GM21825 (cell line): ENCODE data around the gene MRPS17.
A peak's percentile ranks its signal among the peaks of the same experiment; 100 is the strongest.
"Not testable (repeated sequence)": the region's sequence is repeated elsewhere in the genome, so short reads cannot be mapped to it uniquely, and the experiment has no call there.

Experiments used
- ATAC-seq: cut with Tn5 transposase; IDR thresholded peaks from one replicate; pipeline ENCODE4 v1.9.1; 2021; ENCODE audit warnings: mild to moderate bottlenecking, moderate library complexity; ENCODE audit not compliant: unreplicated experiment

Gene MRPS17

DNA sequence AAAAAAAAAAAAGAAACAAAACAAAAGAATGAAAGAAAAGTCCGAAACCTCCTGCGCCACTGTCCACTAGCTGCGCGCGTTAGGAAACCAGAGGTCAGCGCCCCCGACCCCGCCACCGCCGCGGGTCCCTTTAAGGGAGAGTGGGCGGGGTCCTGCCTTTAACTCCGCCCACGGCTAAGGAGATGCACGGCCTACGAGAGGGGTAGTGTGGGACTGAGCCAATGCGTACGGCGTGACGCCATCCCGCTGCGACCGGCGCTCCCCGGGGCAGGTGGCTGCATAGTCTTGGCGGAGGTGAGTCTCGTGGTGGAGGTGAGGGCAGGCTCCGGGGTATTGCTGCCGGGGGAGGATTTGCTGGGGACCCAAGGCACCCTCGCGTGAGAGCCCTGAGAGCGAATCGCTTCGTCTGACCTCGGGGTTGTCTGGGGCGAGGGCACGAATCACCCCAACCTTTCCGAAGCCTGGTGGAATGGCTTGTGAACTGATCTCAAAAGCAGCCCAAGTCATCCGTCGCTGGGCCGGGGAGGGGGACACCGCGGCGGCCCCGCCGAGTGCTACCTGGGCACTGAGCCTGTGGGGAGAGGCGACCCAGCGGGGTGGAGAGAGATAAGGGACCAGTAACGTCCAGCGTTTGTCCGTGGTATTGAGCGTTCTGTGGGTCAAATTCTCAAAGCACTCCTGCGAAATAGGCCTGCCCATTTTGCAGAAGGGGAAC lies at the start of gene MRPS17:
Gene MRPS17 (plus strand): TSS at position 241 of the 715 bp plus-strand sequence. CDS start 1,319 bp downstream, outside the sequence.
- peak; percentile 100 for ATAC-seq

DNA sequence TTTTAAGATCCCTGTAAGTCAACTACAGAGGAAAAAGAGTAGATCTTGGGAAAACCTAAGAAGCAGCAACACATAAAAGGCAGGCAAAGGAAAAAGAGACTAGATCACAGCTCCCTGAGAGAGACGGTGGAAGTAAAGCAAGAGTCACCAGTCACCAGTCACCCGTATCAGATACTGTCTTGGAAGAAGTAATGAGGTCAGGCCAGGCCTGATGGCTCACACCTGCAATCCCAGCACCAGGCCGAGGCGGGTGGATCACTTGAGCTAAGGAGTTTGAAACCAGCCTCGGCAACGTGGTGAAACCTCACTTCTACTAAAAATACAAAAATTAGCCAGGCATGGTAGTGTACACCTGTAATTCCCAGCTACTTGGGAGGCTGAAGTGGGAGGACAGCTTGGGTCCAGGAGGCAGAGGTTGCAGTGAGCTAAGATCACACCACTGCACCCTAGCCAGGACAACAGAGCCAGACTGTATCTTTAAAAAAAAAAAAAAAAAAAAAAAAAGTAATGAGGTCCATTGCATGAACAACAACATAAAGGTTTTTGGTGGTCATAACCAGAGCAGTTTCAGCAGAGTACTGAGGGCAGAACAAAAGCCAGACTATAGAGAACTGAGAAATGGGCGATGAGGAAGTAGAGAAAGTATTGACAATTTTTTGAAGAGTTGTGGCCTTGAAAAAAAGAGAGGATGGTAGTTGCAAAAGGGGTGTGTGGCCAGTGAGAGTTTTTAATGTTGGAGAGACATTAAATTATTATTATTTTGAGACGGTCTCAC lies 47.5 kb upstream of the MRPS17 start:
- ATAC-seq = peak; percentile 94

DNA sequence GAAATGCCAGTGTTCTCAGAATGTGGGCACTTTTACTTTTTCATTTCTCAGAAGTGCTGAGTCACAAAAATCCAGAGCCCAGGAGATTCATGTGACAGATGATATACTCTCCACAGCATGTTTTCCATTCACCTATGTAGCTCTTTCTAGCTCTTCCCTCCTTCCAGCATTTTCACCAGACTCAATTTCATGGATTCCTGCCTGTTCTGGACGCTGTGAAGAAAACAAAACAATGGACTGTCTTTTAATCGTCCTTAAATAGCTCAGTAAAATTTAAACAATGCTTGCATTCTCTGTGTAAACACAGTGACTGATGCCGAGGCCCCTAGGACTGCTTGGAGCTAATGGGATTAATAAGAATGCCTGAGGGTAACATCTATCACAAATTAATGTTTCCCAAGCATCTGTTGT lies 38.9 kb upstream of the MRPS17 start:
- ATAC-seq = no peak

GRCh38 chr7:55917771-55918170 lies 33.9 kb upstream of the MRPS17 start:
- ATAC-seq = no peak

DNA sequence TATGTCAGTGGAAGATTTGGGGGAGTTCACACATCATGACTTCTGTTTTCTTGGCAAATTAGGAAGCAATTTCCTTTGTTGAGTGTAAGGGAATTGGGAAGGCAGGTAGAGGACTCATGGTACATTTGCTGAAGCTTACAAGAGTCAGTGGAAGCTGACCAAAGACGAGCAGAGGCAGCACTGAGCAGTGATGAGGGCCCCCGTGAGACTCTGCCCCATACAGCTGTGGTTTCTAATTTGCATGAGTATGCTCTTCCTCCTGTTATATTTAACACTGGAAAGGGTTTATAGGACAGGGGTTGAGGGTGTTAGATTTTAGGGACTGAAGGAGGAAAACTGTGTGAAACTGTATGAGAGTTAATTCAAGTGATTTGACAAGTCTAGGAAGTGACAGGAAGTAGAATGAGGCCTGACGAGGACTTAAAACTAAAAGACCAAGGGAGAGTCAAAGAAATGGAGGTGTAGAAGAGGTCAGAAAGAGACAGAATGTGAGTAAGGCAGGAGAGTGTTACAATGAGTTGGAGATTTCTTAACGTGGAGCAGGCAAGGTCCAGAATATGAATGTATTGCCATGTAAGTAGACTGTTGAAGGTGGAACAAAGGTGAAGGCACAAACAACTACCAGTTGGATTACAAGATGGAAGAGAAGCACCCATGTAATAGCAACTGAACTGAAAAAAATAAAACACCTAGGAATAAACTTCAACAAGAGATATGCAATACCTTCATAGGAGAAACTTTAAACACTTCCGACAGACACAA lies 23.5 kb upstream of the MRPS17 start:
- ATAC-seq = no peak

DNA sequence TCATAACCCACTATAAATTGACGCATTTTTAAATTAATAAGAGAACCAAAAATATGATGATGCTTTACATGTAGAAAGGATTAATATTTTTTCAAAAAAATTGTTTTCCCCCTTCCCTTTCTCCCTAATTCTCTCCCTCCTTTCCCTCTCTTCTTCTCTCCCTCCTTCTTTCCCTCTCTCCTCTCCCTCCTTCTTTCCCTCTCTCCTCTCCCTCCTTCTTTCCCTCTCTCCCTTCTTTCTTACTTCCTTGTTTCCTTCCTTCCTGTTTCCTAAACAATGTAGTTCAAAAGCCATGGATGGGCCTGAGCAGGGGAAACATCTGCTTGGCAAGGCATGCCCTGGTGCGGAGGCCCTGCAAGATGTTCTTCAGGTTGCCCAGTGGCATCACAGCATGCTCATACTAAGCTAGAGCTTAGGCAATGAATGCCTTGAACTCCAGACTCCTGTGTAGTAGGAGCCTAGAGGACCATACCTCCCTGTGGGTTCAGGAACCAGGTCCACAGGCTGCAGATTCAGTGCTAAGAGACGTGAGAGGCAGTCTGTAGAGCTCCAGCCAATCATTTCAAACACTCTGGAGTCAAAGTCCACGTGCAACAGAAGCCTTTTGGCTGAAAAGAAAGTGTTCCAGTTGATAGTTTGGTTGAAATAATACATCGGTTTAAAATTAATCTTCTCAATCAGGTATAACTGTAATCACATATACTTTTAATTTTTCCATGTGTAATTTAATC lies 20.1 kb upstream of the MRPS17 start:
- ATAC-seq = no peak

- ATAC-seq = no peak
Measured at GRCh38 chr7:55939514-55940123, 12.1 kb upstream of the MRPS17 start.

DNA sequence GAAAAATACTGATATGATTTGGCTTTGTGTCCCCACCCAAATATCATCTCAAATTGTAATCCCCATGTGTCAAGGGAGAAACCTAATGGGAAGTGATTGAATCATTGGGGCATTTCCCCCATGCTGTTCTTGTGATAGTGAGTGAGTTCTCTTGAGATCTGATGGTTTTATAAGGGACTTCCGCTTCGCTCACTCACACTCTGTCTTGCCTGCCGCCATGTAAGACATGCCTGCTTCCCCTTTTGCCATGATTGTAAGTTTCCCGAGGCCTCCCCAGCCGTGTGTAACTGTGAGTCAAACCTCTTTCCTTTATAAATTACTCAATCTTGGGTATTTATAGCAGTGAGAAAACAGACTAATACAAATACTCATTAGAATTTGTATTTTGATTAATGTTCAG lies 5.1 kb upstream of the MRPS17 start:
- no peak for ATAC-seq

- ATAC-seq = not testable (repeated sequence)
Measured at GRCh38 chr7:55952352-55952671, 635 bp downstream of the MRPS17 start.

- no peak for ATAC-seq
Measured at GRCh38 chr7:55953707-55954475, 2.2 kb downstream of the MRPS17 start.

DNA sequence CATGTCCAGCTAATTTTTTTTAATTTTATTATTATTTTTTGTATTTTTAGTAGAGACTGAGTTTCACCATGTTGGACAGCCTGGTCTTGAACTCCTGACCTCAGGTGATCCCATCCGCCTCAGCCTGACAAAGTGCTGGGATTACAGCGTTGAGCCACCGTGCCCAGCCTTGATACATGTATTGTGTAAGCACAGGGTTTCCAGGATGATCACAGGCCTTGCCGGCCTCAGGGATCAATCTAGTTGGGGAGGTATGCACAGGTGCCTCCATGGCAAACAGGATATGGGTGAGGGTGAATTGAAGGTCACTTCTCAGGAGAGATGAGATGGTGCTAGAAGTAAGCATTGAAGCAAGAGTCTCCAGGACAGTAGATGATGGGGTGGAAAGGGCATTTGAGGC lies 5.5 kb downstream of the MRPS17 start:
- ATAC-seq = no peak

GRCh38 chr7:55962014-55962413 lies 10.3 kb downstream of the MRPS17 start:
- no peak for ATAC-seq

DNA sequence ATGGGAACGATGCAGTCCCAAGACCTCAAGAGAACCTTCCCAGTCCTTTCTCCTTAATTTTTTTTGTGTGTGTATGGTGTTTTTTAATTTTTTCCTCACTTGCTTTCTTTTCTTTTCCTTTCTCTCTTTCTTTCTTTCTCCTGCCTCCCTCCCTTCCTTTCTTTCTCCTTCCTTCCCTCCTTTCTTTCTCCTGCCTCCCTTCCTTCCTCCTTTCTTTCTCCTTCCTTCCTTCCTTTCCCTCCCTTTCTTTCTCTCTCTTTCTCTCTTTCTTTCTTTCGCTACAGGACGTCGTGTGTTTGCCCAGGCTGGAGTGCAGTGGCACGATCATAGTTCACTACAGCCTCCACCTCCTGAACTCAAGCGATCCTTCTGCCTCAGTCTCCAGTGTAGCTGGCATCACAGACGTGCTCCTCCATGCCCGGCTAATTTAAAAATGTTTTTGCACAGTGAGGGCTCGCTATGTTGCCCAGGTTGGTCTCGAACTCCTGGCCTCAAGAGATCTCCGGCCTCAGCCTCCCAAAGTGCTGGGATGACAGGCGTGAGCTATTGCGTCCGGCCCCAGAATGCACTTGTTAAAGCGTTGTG lies 12.0 kb downstream of the MRPS17 start:
- no peak for ATAC-seq

DNA sequence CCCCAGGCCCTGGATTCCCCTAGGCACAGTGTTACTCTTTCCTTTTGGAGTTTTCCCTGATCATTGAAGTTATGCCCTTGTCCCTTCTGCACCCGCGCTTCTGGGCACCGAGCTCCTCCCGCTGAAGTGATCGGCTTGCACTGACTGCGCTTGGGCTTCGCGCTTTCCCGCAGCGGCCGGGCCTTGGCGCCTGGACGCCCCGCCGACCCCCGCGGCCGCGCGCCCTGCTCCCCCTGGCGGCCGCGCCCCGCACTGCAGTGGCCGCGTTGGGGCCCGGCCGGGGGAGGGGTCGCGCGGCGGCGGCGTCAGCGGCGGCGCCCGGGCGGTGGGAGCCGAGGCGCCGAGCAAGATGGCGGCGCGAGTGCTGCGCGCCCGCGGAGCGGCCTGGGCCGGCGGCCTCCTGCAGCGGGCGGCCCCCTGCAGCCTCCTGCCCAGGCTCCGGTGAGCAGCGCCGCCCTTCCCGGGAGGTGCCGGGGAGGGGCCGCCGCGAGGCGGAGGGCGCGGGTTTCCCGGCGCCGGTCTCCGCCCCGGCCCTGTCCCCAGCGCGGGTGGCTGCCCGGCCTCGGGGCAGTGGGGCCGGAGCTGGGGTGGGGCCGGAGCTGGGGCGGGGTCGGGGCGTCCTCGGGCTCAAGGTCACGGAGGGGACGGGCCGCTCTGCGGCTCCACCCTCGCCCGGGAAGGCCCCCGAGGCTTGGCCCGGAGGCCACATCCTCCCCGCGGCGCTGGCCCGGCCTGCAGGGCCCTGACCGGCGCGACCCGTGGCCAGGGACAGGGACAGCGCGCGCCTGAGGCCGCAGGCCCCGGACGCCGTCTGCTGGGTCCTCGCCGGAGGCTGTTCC lies 12.8 kb downstream of the MRPS17 start, which contains the start of gene NIPSNAP2:
Gene NIPSNAP2 (plus strand): TSS at position 325 of the 839 bp plus-strand sequence. CDS start 25 bp downstream, at position 350.
- ATAC-seq = peak; percentile 77

DNA sequence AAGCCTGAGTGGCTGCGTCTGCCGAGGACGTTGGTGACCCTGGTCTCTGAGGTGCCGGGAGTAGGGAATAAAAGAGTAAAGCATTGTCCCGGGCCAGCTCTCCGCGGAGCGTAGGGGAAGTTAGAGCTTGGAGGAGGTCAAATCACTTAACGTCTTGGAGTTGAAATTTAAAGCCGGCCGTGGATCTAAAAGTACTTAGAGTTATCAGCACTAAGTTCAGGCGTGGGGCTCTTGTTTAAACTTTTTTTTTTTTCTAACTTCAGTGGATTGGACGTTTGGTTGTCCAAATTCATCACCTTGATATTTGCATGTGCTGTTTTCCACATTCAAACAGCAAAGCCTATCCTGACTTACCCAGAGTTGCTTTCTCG lies 13.4 kb downstream of the MRPS17 start:
- no peak for ATAC-seq

DNA sequence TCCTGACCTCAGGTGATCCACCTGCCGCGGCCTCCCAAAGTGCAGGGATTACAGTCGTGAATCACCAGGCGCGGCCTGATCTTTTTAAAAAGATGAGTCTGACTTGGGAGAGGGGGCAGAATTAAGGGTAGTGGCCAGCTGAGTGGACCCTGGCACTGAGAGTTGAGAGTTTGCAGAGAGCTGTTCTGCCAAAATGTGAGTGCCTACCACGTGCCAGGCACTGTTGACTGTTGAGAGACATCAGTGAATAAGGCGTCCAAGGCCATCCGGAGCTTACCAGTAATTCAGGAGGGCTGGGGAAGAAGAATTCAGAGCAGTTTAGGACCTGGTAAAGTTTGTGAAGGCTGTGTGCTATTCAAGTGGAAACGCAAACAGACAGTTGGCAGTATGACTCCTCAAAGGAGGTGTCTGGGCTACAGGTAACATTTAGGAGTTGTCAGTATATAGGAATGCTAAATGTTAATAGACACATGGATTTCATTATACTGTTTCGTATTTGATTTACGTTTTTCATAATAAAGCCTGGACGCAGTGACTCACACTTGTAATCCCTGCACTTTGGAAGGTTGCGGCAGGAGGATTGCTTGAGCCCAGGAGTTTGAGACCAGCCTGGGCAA lies 14.2 kb downstream of the MRPS17 start:
- ATAC-seq = no peak

DNA sequence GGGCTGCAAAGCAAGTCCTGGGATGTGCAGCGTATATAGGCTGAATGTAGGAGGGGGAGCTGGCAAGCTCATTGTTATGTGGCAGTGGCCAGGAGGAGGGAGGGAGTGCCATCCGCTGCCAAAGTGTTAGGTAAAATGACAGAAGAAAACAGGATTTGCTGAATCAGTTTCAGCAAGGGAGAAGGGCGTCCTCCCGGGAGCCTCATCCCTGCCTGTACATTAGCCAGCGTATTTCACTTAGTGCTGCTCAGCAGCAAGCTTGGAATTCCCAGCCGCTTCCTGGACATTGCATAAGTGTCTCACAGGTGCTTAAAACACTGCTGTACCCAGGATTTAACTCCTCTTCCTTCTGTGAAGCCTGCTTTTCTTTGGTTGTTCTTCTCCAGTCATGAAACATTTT lies 15.2 kb downstream of the MRPS17 start:
- ATAC-seq = no peak

- no peak for ATAC-seq
Measured at GRCh38 chr7:55969391-55969790, 17.7 kb downstream of the MRPS17 start.
